NCI-H128 (cell line): ENCODE data around the gene GMEB2.
"Not testable (repeated sequence)": the region's sequence is repeated elsewhere in the genome, so short reads cannot be mapped to it uniquely, and the experiment has no call there.

ENCODE experiments used
- DNase-seq: peaks from one replicate; lab custom pipeline; 2025; ENCODE audit not compliant: unreplicated experiment; lab: John Stamatoyannopoulos, UW

GMEB2 gene

DNA sequence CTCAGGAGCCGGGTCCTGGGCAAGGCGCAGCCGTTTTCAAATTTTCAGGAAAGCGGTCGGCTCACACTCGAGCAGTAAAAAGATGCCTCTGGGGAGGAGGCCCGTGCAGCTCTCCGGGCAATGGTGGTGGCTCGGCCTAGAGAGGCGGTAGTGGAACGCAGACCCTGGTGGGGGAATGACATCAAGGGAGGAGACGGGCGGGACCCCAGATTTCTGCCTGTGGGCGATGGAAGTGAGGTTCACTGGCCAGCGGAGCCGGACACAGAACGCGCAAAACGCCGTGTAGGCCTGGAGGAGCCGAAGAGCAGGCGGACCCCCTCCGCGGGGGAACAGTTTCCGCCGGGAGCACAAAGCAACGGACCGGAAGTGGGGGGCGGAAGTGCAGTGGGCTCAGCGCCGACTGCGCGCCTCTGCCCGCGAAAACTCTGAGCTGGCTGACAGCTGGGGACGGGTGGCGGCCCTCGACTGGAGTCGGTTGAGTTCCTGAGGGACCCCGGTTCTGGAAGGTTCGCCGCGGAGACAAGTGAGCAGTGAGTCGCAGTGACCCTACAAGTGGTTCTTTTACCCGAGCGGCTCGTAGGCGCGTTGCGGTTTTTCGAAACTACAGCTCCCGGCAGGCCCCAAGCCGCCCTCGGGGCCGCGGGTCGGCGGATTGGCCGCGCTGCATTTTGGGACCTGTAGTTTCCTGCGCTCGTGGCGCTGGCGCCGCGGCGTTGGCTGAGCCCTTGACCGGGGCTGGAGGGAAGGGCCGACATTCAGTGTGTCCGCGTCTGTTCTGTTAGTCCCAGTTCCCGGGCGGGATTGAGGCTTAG, 31.2 kb upstream of the GMEB2 start, which contains the start of gene RTEL1:
Gene RTEL1 (plus strand): TSS at position 376 of the 812 bp plus-strand sequence. CDS start 1,091 bp downstream, outside the sequence.
- peak; percentile 75 for DNase-seq

DNA sequence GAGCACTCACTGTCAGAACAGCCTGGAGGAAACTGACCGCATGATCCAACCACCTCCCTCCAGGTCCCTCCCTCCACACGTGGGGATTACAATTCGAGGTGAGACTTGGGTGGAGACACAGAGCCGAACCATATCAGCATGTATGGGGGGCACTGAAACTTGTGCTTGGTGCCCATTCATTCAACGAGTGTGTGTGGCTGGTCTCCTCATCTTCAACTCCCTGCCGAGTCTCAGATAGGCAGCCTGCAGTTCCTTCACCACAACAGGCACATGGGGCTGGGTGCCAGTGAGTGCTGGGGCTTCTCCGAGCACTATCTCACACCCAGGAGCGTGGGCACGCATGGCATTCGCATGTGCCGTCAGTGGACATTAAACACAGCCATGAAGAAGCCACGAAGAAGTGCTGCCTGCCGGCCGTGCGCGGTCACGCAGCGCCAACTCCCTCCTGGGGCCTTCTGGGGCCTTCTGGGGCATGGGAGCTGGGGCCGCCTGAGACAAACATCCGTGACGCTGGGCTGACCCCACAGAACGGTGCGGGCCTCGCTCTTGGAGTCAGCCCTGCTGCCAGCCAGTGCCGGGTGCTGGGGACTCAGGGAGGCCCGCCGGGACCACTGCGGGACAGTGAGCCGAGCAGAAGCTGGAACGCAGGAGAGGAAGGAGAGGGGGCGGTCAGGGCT, 30.5 kb upstream of the GMEB2 start:
- DNase-seq, result no peak

DNA sequence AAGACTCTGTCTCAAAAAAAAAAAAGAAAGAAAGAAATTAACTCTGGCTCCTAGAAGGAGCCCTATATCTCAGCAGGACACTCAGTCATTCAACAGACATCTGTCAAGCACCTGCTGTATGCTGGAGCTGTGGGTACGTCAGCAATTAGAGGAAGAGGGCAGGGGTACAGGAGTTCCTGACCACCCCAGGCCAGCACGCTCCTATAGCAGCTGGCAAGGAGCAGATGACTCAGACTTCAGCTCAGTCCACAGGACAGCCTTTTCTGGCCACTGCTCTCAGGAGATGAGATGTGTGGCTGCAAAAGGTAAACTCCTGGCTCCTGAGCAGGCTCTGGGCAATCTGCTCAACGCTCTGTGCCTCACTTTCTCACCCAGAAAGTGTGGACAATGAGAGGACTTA, 29.6 kb upstream of the GMEB2 start:
- DNase-seq, result no peak

DNA sequence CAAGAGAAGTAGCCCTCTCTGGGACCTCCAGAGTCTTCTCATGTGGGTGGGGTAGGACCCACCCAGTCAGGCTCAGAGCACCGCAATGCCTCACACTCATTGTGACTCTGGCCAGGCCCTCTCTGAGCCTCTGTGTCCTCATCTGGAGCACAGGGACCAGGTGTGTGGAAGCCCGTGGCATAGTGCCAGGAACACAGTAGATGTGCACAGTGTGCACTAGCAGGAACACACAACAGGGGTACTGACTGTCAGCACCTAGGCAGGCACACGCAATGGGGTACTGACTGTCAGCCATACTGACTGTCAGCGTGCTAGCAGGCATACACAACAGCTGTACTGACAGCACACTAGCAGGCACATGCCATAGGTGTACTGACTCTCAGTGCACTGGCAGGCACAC, 28.3 kb upstream of the GMEB2 start:
- DNase-seq, result no peak

DNA sequence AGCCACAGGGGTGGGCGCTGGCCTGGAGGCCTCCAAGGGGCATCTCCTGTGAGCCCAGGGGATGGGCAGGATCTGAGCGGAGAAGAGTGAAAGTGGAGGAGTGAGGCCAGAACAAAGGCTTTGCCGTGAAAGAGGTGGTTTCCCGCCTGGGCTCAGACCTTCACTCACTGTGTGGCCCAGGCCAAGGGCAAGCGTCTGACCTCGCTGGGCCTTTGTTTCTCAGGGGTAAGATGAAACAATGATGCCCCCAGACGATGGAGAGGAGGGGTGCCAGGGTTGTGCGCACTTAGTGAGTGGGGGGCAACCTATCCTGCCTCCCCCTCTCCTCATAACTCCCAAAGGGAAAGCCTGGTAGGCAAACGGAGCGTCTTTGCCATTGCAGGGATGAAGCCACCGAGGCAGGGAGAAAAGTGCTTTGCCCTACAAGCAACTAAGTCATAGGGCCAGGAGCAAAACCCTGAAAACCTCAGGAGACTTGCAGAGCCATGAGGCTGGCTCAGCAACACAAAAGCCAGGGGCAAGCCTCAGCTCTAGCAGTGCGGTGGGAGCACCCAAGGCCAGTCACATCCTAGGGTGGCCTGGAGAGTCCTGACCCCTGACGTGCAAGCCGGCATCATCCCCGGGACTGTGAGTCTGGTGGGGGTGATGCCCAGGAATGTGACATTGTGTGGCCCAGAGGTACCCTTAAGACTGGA, 27.2 kb upstream of the GMEB2 start:
- DNase-seq, result no peak

DNA sequence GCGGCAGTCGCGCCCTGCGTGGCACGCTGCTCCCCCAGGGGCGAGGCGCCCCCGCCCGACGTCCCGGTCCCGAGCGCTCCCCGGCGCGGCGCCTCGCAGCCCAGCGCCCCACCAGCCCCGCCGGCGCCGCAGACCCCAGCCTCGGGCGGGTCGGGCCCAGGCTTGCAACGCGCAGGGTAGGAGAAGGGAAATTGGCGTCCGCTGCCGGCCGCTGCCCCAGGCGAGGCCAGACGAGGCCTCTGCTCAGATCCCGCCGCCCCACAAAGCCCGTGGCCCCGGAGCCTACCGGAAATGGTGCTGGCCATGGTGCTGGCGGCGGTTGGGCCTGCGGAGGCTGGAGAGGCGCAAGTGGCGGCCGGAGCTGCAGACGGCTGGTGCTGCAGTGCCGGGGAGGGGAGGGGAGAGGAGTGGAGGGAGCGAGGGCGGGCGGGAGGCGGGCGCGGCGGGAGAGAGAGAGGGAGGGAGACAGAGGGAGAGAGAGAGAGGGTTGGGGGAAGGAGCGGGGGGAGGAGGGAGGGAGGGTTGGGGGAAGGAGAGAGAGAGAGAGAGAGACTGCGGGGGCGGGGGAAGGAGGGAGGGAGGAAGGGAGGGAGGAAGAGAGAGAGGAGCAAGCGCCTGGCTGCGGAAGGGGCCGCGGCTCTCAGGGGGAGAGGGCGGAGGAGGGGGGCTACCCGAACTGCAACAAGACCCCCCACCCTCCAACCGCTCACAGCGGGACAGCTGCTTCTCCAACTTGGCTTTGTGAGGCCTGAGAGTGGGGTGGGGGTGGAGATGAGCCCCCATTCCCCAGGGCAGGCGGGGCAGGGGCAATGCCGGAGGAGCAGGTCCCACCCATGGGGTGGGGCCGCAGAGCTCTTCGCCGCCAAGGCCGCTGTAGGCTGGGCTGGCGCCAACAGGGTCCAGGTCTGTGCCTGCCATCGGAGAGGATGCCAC, 26.4 kb upstream of the GMEB2 start, which contains the start of gene STMN3:
Gene STMN3 (minus strand): TSS at position 384 of the 933 bp plus-strand sequence. CDS start 79 bp downstream, at position 305.
- DNase-seq, result peak; percentile 71

DNA sequence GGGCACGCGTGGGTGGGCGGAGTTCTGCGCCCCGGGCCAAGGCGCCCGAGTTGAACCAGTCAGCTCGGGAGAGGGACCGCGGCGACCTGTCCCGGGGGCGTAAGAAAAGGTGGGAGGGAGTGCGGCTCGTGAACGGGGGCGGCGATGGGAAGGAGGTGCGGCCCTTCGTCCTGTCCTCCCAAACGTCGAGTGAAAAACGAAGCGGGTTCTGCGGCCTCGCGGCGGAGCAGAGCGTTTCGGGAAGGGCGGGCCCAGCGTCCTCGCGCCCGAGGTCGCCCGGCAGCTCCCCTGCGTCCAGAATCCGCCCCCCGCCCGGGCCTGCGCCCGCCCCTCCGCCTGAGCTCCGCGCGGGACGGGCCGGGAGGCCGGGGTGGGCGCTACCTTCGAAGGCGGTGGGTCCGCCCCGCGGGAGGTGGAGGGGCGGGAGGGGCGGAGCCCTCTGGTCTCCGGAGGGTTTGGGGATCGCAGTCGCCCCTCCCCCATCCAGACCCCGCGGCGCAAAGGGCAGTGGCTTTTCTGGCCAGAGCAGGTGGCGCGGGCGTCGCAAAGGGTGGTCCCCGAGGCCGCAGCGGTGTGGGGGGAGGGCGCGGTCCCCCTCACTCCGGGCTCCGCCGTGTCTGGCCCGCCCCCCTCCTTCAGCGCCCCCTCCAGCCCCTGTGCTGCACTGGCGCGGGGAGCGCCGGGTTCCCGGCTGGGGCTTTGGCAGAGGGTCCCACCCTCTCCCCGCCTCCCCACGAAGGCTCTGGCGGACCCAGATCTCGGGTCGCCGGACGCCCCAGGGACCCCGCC, 25.5 kb upstream of the GMEB2 start:
- no peak for DNase-seq

DNA sequence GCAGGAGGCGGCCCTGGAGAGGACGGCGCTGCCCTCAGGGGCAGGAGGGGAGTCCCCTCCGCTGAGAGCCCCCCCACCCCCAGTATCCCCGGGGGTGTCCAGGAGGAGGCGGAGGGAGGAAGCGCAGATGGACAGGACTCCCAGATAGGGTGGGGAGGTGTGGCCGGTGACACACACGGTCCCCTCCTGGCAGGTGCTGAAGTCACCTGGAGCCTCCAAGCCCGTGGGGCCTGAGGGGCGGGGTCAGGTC, 25.0 kb upstream of the GMEB2 start:
- no peak for DNase-seq

DNA sequence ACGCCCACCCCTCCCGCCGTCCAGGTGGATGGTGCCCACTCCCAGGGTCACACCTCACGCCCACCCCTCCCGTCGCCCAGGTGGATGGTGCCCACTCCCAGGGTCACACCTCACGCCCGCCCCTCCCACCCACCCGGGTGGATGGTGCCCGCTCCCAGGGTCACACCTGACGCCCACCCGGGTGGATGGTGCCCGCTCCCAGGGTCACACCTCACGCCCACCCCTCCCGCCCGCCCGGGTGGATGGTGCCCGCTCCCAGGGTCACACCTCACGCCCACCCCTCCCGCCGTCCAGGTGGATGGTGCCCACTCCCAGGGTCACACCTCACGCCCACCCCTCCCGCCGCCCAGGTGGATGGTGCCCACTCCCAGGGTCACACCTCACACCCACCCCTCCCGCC, 23.6 kb upstream of the GMEB2 start:
- not testable (repeated sequence) for DNase-seq

DNA sequence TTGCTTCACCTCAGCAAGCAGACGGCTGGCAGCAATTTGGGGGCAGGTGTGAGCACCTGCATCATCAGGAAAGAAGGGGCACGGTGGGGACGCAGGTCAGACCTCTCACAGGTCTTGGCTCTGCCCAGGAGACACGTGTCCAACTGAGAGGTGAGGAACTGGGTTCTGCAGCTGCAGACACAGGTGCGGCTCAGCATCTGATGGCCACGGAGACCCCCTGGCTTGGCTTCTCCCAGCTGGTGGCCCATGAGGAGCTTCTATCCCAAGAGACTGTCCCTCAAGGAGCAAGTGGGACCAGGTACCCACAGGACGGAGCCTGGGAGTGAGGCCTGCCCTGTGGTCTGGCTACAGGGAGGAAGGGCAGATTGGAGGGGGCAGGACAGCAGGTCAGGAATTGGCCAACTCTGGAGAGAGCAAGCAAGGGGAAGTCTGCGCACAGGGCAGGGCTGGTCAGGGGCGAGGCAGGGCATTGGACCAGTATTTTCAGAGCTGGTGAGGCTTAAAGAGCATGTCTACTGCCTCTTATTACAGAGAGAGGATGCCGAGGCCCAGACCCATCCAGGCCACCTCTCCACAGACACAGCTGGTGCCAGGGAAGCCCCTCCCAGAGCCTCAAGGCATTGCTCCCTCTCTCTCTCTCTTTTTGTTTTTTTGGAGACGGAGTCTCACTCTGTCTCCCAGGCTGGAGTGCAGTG, 22.1 kb upstream of the GMEB2 start:
- no peak for DNase-seq

DNA sequence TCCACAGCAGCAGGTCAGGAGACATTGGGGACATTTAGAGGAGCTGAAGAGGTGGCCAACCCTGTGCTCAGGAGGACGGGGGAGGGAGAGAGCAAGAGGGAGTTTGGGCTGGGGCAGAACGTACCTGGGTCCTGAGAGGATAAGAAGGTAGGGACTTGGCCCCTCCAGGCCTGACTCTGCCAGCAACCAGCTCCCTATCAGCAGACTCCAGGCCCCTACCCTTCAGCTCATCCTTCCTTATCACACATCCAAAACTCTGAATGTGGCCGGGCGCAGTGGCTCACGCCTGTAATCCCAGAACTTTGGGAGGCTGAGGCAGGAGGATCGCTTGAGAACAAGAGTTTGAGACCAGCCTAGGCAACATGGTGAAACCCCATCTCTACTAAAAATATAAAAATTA, 21.3 kb upstream of the GMEB2 start:
- no peak for DNase-seq

DNA sequence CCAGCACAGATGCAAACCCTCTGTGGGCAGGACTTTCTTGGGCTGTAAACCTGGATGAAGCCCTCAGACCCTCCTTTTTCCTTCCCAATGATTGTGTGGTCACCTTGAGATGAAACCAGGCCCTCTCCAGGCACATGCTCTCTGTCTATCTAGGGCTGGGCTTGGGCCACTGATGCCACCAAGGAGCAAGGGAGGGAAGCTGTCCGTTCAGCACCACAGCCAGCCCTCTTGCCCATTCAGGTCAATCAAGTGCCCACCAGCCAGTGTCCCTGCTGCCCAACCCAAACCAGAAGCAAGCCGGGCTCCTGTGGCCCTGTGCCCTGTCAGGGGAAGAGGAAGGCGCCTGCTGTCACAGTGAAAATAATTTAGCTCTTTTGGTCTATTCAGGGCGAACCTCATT, 18.3 kb upstream of the GMEB2 start:
- DNase-seq, result no peak

DNA sequence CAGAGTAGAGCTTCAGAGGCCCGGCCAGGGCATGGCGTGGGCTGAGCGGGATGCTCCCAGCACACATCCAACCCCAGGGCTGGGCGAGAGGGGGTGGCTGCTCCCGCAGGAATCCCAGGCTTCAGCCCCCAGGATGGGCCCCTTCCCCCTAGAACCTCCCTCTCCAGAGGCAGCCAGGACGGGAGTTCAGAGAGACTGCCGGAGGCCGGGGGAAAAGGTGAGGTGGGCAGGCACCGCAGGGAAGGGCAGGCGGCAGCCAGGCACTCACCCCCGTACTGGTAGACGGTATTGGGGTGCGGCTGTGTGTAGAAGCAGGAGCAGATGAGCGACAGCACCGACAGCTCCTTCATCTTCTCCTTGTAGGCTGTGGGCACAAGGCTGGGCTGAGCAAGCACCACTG, 17.0 kb upstream of the GMEB2 start:
- DNase-seq, result no peak

DNA sequence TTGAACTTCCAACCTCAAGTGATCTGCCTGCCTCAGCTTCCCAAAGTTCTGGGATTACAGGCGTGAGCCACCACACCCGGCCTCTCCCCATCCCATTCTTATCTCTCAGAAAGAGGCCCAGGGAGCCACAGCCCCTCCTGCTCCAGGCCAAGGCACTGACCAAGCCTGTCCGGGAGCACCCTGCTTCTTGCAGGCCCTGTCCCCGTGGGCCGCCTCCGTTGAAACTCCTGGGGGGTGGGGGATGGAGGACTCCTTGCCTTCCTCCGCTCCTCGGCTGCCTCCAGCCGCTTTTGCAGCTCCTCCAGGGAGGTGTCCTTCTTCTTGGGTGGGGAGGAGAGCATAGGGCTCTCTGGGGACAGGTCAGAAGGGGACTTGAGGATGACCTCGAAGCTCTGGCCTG, 16.6 kb upstream of the GMEB2 start:
- no peak for DNase-seq

DNA sequence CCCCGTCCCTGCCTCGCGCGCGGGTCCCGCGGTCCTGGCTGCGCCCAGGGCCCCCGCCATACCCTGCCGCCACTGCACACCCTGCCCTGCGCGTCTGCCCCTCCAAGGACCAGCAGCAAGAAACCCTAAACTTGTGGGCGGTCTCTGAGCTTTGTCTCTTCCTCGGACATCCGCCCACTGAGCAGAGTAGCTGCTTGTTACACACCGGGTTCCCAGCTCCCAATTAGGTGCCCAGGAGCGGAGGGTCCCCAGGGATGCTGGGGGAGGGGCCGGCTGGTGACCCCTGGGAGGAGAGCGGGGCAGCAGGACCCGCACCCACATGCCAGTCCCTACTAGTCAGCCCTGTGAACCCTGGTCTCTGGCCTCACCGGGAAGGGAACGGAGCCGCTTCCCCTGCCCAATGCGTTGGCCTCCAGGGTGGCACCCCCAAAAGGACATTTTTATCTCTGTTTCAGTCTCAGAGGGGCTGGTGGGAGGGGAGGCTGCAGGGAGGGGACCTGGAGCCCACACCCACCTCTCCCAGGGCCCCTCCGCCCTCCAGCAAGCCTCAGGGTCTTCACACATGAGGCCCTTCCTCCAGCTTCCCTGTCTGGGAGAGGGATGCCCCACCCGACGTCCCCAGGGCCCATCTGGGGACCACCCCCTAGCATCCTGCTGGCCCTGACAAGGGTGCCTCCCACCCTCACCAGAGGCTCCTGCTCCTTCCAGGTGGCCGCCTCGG, 15.8 kb upstream of the GMEB2 start:
- DNase-seq, result no peak

DNA sequence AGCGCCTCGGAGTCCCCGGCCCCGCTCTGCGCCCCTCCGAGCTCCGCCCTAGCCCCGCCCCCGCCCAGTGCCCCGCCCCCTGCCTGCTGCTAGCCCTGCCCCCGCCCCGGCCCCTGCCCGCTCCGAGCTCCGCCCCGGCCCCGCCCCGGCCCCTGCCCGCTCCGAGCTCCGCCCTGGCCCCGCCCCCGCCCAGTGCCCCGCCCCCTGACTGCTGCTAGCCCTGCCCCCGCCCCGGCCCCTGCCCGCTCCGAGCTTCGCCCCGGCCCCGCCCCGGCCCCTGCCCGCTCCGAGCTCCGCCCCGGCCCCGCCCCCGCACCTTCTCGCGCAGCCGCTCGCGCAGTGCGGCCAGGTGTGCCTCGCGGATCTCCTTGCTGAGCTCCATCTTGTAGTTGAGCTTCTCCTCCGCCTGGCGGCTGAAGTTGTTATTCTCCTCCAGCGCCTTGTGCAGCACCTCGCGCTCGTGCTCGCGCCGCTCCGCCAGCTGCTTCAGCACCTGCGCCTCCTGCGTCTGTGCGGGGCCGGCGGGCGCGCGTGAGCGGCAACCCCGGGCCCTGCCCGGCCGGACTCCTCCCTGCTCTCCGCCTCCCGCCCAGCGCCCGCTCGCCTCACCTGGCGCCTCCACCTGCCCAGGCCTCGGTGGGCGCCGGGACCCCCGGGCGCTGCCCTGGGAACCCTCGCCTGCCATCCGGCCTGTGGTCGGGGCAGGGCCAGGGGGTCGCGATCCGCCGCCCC, 15.1 kb upstream of the GMEB2 start:
- peak; percentile 86 for DNase-seq

DNA sequence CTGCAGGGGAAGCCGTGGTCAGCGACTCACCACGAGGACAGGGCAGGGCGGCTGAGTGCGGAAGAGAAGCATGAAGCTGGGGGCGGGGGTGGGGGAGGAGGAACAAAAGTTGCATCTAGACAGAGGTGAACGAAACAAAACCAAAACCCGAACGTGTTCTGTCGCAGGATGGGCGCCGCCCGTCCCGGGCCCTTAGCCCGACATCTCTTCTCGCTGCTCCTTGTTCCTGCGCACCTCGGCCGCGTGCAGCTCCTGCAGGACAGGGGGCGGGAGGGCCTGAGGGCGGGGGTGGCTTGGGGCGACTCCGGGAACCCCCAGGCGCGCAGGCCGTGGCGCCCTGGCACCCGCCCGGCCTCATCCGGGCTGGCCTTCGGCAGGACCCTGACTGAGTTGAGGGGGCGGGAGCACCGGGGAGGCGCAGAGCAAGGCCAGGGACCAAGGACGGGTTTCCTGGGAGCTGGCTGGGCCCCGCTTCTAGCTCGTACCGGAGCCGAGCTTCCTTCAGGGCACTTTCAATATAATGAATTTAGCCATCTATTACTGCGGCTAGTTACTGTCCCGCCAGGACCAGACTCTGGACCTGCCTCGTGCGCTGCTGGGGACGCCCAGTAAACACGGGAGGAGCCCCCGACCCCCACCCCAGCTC, 14.4 kb upstream of the GMEB2 start:
- no peak for DNase-seq

DNA sequence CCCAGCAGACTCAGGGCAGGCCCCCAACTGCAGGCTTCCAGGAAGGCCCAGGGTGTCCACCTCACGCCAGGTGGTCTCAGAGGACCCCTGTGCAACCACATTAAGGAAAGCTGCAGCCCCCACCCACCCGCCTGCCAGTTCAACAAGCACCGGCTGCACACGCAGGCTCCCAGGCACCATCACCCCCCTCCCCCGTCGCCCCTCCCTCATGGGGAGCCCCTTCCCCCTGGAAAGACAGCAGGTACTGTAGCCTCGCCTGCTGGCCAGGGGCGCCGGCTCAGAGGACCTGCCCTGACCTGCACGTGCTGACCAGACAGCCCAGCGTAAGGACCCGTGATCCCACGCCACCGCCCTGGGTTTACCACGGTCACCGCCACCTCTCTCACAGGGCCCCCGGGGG, 13.8 kb upstream of the GMEB2 start:
- DNase-seq, result not testable (repeated sequence)
